ENCODE measurements around the gene DPAGT1. TPM values are rescaled to one million over a fixed set of nuclear protein-coding genes. Genes with fewer than 3 reads are reported as not detected.

The DPAGT1 gene
- total and polyA plus RNA-seq, 2 donors (not counting 3 experiments of a cell fraction or from before 2014, with no cell fraction given) = 62.0 to 203 TPM

DNA sequence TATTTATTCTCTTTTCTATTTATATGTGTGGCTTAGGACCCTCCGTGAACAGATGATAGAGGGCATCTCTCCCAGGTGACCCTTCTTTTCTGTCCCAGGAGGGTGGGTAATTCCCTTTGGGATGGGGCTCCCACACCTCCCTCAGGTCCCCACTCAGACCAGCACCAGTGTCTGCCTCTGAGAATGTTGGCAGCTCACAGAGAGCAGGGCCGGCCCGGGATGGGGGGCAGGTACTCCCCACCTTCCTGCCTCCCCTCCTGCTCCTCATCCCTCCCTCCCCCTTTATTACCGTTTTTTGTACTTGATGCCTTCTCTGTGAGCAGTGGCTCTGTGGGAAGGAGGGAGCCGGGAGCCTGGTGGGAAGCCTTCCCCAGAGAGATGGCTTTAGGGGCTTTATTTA is 14.9 kb upstream of the DPAGT1 start:
- dilution Hi-C loops (cut with MboI; ENCODE audit: extremely low pct_ligation_motif_present, low sequenced_read_pairs) = no loop called here

More for the DNA sequence above, 14.9 kb upstream of the DPAGT1 start:
- FAIRE-seq = no peak
- H3K9ac ChIP-seq (replicated peaks; ENCODE audit: extremely low read depth, insufficient read depth, low read length) = no peak overlapping the region
- no peaks in the 10 kb centered on the region for H3K9me3 ChIP-seq (replicated peaks; ENCODE audit: control insufficient read depth, insufficient read depth, low read length)
- H3K4me1 ChIP-seq (ENCODE audit: control insufficient read depth, extremely low read depth, insufficient read depth, low read length) = peaks cover 10% of the 10 kb centered on the region
- no peaks in the 10 kb centered on the region for H3K79me2 ChIP-seq (ENCODE audit: control insufficient read depth, insufficient read depth, low read length)
- CTCF ChIA-PET = interaction anchor here (0.9 to 1.6 kb wide), 3 partner anchors 14 to 222 kb away, joined by 4 to 7 read pairs (median 5); no protein-coding TSS in a partner anchor
- no peak overlapping the region for H3K4me2 ChIP-seq (ENCODE audit: insufficient read depth, low read length)
- H2AFZ ChIP-seq (ENCODE audit: low read depth, low read length) = no peak overlapping the region
- intact Hi-C loops (cut with micrococcal nuclease) = no loop called here
- H3K4me3 ChIP-seq (replicated peaks in 1 of 3; ENCODE audit: insufficient read depth in 1 of 3, low read depth in 1 of 3, low read length in 3 of 3) = no peak overlapping the region
- no peaks in the 10 kb centered on the region for H3K9me1 ChIP-seq (replicated peaks; ENCODE audit: control insufficient read depth, extremely low read depth, insufficient read depth, low read length)
- POLR2A ChIA-PET = no interaction called here
- no peaks in the 10 kb centered on the region for H4K20me1 ChIP-seq (replicated peaks; ENCODE audit: control insufficient read depth, extremely low read depth, insufficient read depth, low read length)
- H3K27ac ChIP-seq (ENCODE audit: insufficient read depth, low read depth, low read length) = no peak overlapping the region
- no peak for TF ChIP-seq MYC (IDR thresholded peaks at IDR 0.05; ENCODE audit: low read depth, low read length)
- TF ChIP-seq GATA2 (IDR thresholded peaks at IDR 0.05; ENCODE audit: insufficient read depth, insufficient read length, low read depth, low read length) = no peak
- TF ChIP-seq CTCF (IDR thresholded peaks at IDR 0.05; ENCODE audit: extremely low read depth in 1 of 2, insufficient read depth in 1 of 2, low read depth in 1 of 2, low read length in 2 of 2) = no peak
- no peak for TF ChIP-seq FOS (IDR thresholded peaks at IDR 0.05; ENCODE audit: borderline replicate concordance, insufficient read depth, low read length)
- no peak for TF ChIP-seq EZH2 (IDR thresholded peaks at IDR 0.05; ENCODE audit: borderline replicate concordance, low read depth, low read length, severe bottlenecking)
- no peak for TF ChIP-seq POLR2AphosphoS5 (IDR thresholded peaks at IDR 0.05; ENCODE audit: insufficient read depth, low read depth, low read length)
- TF ChIP-seq POLR2A (IDR thresholded peaks at IDR 0.05; ENCODE audit: low read depth, low read length) = no peak
- TF ChIP-seq, protein P1, sequence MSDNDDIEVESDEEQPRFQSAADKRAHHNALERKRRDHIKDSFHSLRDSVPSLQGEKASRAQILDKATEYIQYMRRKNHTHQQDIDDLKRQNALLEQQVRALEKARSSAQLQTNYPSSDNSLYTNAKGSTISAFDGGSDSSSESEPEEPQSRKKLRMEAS (IDR thresholded peaks at IDR 0.05; ENCODE audit: insufficient read depth, insufficient read length) = no peak
- no peak for TF ChIP-seq JUN (IDR thresholded peaks at IDR 0.05; ENCODE audit: borderline replicate concordance, insufficient read depth, insufficient read length, low read depth)
- BruUV-seq (replicated peaks) = no TSS peak
- DNase-seq (ENCODE audit: low read depth, low spot score) = no peak
- H3K36me3 ChIP-seq (ENCODE audit: control insufficient read depth in 2 of 2, extremely low read depth in 1 of 2, insufficient read depth in 2 of 2, low read length in 2 of 2) = peaks cover 7 to 20% of the 10 kb centered on the region in 2 experiments
- no peaks in the 10 kb centered on the region for H3K27me3 ChIP-seq (ENCODE audit: control insufficient read depth in 2 of 2, insufficient read depth in 2 of 2, low read length in 2 of 2)
